CD14-positive monocyte (primary cell): Measurements from ENCODE around the gene MLLT1. TPM values are rescaled to one million over a fixed set of nuclear protein-coding genes. Genes with fewer than 3 reads are reported as not detected.
A peak's percentile ranks its signal among the peaks of the same experiment; 100 is the strongest.

Source experiments
- DNase-seq, 3 donors: peaks; one replicate each; pipeline ENCODE4 v3.0.0-alpha.2; 2011 to 2022
- H2AFZ ChIP-seq: 2 replicates; pipeline ENCODE4 v1.6.0; 2012; ENCODE audit warnings: mild to moderate bottlenecking, low read depth, low read length, inconsistent platforms; ENCODE audit not compliant: insufficient read depth, poor library complexity, severe bottlenecking
- H3K27ac ChIP-seq, 2 donors: 1 replicate in 1 of 2; 2 replicates in 1 of 2; pipeline ENCODE4 v1.5.1; 2012 to 2013; ENCODE audit warnings: low read length in 2 of 2, control low read depth in 1 of 2, inconsistent platforms in 1 of 2, low read depth in 1 of 2, mild to moderate bottlenecking in 1 of 2
- H3K27me3 ChIP-seq, 2 donors: one replicate each; pipeline versions ENCODE4 v1.6.0 to v1.6.1; 2011 to 2013; ENCODE audit warnings: low read length in 2 of 2; ENCODE audit not compliant: control insufficient read depth in 2 of 2, insufficient read depth in 2 of 2
- H3K36me3 ChIP-seq, 2 donors: replicated peaks in 1 of 2; 1 replicate in 1 of 2; 2 replicates in 1 of 2; pipeline versions ENCODE4 v1.5.1 to v1.6.1; 2012 to 2013; ENCODE audit warnings: low read length in 2 of 2, control low read depth in 1 of 2, inconsistent platforms in 1 of 2, mild to moderate bottlenecking in 1 of 2; ENCODE audit not compliant: insufficient read depth in 2 of 2, control insufficient read depth in 1 of 2
- H3K4me1 ChIP-seq, 2 donors: 1 replicate in 1 of 2; 2 replicates in 1 of 2; pipeline versions ENCODE4 v1.5.1 to v1.6.1; 2012 to 2013; ENCODE audit warnings: low read length in 2 of 2, control low read depth in 1 of 2, inconsistent platforms in 1 of 2, mild to moderate bottlenecking in 1 of 2, moderate library complexity in 1 of 2; ENCODE audit not compliant: insufficient read depth in 2 of 2, control insufficient read depth in 1 of 2
- H3K4me2 ChIP-seq: replicated peaks from 2 replicates; pipeline ENCODE3; 2012; ENCODE audit warnings: low read length, moderate library complexity, mild to moderate bottlenecking; ENCODE audit not compliant: poor library complexity, severe bottlenecking; ENCODE audit errors: extremely low read depth
- H3K4me3 ChIP-seq, 3 experiments: fragments of 200-600 bp in 1 of 3; sonication (generic) in 1 of 3; replicated peaks in 1 of 3; 1 replicate in 2 of 3; 2 replicates in 1 of 3; pipeline ENCODE4 v1.5.1; 2011 to 2013; ENCODE audit warnings: low read length in 3 of 3, mild to moderate bottlenecking in 3 of 3, control low read depth in 2 of 3, low read depth in 2 of 3, inconsistent platforms in 1 of 3, moderate library complexity in 1 of 3
- H3K79me2 ChIP-seq: 2 replicates; pipeline ENCODE4 v1.6.0; 2012; ENCODE audit warnings: mild to moderate bottlenecking, control low read depth, inconsistent platforms, low read length, moderate library complexity; ENCODE audit not compliant: insufficient read depth
- H3K9ac ChIP-seq: 2 replicates; pipeline ENCODE4 v1.6.0; 2017; ENCODE audit warnings: low read length, mild to moderate bottlenecking; ENCODE audit not compliant: insufficient read depth, poor library complexity, severe bottlenecking
- H3K9me3 ChIP-seq, 2 donors: replicated peaks in 1 of 2; 1 replicate in 1 of 2; 2 replicates in 1 of 2; pipeline versions ENCODE4 v1.5.1 to v1.6.1; 2012 to 2013; ENCODE audit warnings: low read length in 2 of 2, control low read depth in 1 of 2; ENCODE audit not compliant: control insufficient read depth in 1 of 2, insufficient read depth in 1 of 2
- H4K20me1 ChIP-seq: 2 replicates; pipeline ENCODE4 v1.6.0; 2012; ENCODE audit warnings: mild to moderate bottlenecking, low read length, control low read depth, moderate library complexity; ENCODE audit not compliant: insufficient read depth
- H3K27ac Mint-ChIP-seq, 7 donors: one replicate each; pipeline ENCODE4 v1.8.0; 2020; ENCODE audit warnings: mild to moderate bottlenecking in 7 of 7, mixed read lengths in 7 of 7, moderate library complexity in 6 of 7, inconsistent platforms in 2 of 7
- H3K27me3 Mint-ChIP-seq, 3 donors: one replicate each; pipeline ENCODE4 v1.8.0; 2021 to 2022; ENCODE audit warnings: low read depth in 3 of 3, mild to moderate bottlenecking in 3 of 3, mixed read lengths in 3 of 3, moderate library complexity in 3 of 3, inconsistent platforms in 1 of 3
- H3K36me3 Mint-ChIP-seq, 2 donors: one replicate each; pipeline ENCODE4 v1.8.0; 2020; ENCODE audit warnings: mixed read lengths in 2 of 2, inconsistent platforms in 1 of 2, mild to moderate bottlenecking in 1 of 2
- H3K4me1 Mint-ChIP-seq: one replicate; pipeline ENCODE4 v1.8.0; 2020; ENCODE audit warnings: mild to moderate bottlenecking, mixed read lengths
- H3K4me3 Mint-ChIP-seq, 2 donors: one replicate each; pipeline ENCODE4 v1.8.0; 2020; ENCODE audit warnings: mild to moderate bottlenecking in 2 of 2, mixed read lengths in 2 of 2, moderate library complexity in 1 of 2
- H3K9me3 Mint-ChIP-seq, 7 donors: one replicate each; pipeline ENCODE4 v1.8.0; 2020 to 2022; ENCODE audit warnings: mixed read lengths in 7 of 7, mild to moderate bottlenecking in 6 of 7, moderate library complexity in 6 of 7, inconsistent platforms in 2 of 7
- CTCF ChIP-seq: fragments of 200-600 bp; IDR thresholded peaks from one replicate; pipeline ENCODE4 v1.8.0; 2022; ENCODE audit warnings: antibody characterized with exemption, mild to moderate bottlenecking
- WGBS: methylation state at CpG from one replicate; pipeline ENCODE4 v1.1.5; 2013; ENCODE audit warnings: missing lambda C conversion rate; ENCODE audit not compliant: insufficient coverage; 5-methylcytosine and 5-hydroxymethylcytosine counted together
- intact Hi-C, 2 donors: fragments of 100-400 bp; cut with micrococcal nuclease; formaldehyde crosslinking; loops; one replicate each; pipeline versions ENCODE4 v1.15.0 to v1.15.1; 2023
- polyA plus RNA-seq, 3 donors: library from polyadenylated mRNA; depleted of rRNA in 1 of 3; unstranded in 2 of 3; stranded (reverse) in 1 of 3; fragments of 300-500 nt in 2 of 3; fragments of >200 nt in 1 of 3; fragmentation: Illumina TruSeq in 2 of 3; gene quantifications; 1 replicate in 2 of 3; 2 replicates in 1 of 3; pipeline ENCODE4 v1.2.3, GENCODE V29; 2012 to 2021

The MLLT1 gene
- polyA plus RNA-seq, 3 donors = 0.65 to 17.3 (median 0.99) TPM

DNA sequence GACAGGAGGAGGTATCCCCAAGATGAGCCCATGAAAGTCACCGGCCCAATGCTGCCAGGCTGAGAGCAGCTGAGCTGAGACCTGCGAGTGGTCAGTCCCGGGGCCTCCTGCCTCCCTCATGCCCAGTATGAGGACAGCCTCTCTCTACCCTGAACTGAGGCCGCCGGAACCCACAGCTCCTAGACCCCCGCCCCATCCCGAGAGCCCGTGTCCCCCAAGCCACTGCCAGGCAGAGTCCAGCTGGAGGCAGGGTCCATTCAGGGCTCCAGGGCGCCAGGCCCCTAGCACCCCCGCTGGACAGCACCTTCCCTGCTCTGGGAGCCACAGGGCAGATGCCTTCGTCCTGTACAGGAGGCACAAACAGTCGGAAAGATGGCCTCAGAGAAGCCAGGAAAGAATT lies 38.7 kb downstream of the MLLT1 start:
- peaks cover 96% of the 10 kb centered on the region for H3K79me2 ChIP-seq
- H3K4me3 Mint-ChIP-seq = no peak overlapping the region
- H3K4me3 ChIP-seq = no peak overlapping the region
- peak overlapping the region in 1 of 2 donors; percentile 8 for H3K27ac ChIP-seq
- H3K27me3 ChIP-seq = no peaks in the 10 kb centered on the region
- H3K27me3 Mint-ChIP-seq = no peaks in the 10 kb centered on the region
- peaks cover 34% of the 10 kb centered on the region for H3K4me1 Mint-ChIP-seq
- no peak for TF ChIP-seq CTCF
- H3K36me3 Mint-ChIP-seq = peaks cover 17 to 27% of the 10 kb centered on the region in 2 donors
- no peaks in the 10 kb centered on the region for H3K9me3 ChIP-seq
- H3K9ac ChIP-seq = no peak overlapping the region
- peaks cover 2 to 9% of the 10 kb centered on the region in 2 donors for H3K36me3 ChIP-seq
- no peak for DNase-seq
- intact Hi-C loops = no loop called here
- H4K20me1 ChIP-seq = peaks cover 84% of the 10 kb centered on the region
- H3K4me2 ChIP-seq = no peak overlapping the region
- peaks cover 14 to 19% of the 10 kb centered on the region in 2 donors for H3K4me1 ChIP-seq
- no peaks in the 10 kb centered on the region for H3K9me3 Mint-ChIP-seq
- 91% methylated on average over 10 of the region's 12 CpGs for whole genome bisulfite sequencing
- H2AFZ ChIP-seq = no peak overlapping the region
- H3K27ac Mint-ChIP-seq = peak overlapping the region in 3 of 7 donors; percentile 28 to 72 (median 44)

DNA sequence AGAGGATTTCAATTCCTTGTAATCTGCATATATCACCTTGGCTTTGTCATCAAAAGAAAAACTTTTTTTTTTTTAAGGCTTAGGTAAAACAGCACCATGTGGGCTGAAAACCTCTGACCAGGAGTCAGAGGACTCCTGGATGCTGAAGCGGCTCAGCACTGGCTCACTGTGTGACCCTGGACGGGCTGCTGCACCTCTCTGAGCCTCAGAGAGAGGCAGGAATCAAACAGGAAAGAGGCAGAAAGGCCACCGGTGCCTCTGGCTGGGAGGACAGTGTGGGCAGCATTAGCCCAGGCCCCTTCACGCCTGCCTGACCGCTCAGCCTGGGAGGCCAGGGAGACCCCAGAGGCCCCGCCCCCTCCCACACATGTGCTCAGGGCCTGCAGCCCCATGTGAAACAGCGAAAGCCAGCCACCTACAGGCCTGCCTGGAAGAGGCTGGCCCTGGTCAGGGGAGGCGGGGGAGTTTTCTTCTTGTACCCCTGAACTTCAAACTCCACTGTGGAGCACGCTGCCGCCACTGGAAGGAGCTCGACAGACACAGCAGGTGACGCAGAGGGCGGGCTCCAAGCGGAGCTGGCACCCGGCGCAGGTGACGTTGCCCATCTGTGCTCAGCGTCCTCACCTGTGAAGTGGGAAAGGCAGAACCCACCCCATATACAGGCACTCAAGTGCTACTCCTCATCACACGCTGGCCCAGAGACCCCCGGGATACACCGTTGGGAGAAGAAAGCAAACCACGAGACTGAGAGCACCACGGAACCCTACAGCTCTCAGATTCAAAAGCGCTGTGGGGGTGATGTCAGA lies 39.7 kb downstream of the MLLT1 start:
- H3K79me2 ChIP-seq = peaks cover 96% of the 10 kb centered on the region
- H4K20me1 ChIP-seq = peaks cover 87% of the 10 kb centered on the region

More for the DNA sequence above, 39.7 kb downstream of the MLLT1 start:
- Histone ChIP-seq H3K4me1 (peaks cover 18 to 29% of the 10 kb centered on the region in 2 donors), H3K9me3 (no peaks in the 10 kb centered on the region), H3K27ac (peak overlapping the region in 1 of 2 donors; percentile 26), H3K4me3 (no peak overlapping the region), H3K9ac (no peak overlapping the region), H3K27me3 (no peaks in the 10 kb centered on the region), H2AFZ (no peak overlapping the region), H3K4me2 (no peak overlapping the region), H3K36me3 (peaks cover 2 to 9% of the 10 kb centered on the region in 2 donors)
- TF ChIP-seq CTCF = no peak
- WGBS = 96% methylated on average over 18 of the region's 24 CpGs
- Mint-ChIP-seq H3K27me3 (peaks cover 0 to 2% (median 0%) of the 10 kb centered on the region in 3 donors), H3K4me3 (no peak overlapping the region), H3K4me1 (peaks cover 42% of the 10 kb centered on the region), H3K36me3 (peaks cover 14 to 25% of the 10 kb centered on the region in 2 donors), H3K27ac (peak overlapping the region in 2 of 7 donors; percentile 59 to 73), H3K9me3 (no peaks in the 10 kb centered on the region)
- no peak for DNase-seq
- intact Hi-C loops = no loop called here
